Body of pancreas (tissue), 4 donors: ENCODE measurements around the gene KIF6. TPM values are rescaled to one million over a fixed set of nuclear protein-coding genes. Genes with fewer than 3 reads are reported as not detected.

Source experiments
- ATAC-seq: fragments of 150-250 bp; one replicate; pipeline ENCODE4 v1.9.1; 2016
- DNase-seq, 4 donors: peaks; one replicate each; pipeline ENCODE4 v3.0.0-alpha.2; 2019
- H3K27ac ChIP-seq, 4 donors: fragments of 200-600 bp; sonication (generic); 1 replicate in 3 of 4; 2 replicates in 1 of 4; pipeline versions ENCODE4 v1.5.1 to v1.6.1; 2016 to 2019; ENCODE audit warnings: mild to moderate bottlenecking in 1 of 4, mixed read lengths in 1 of 4, moderate library complexity in 1 of 4
- H3K27me3 ChIP-seq, 2 donors: fragments of 200-600 bp; sonication (generic); one replicate each; pipeline ENCODE4 v1.6.0; 2016; ENCODE audit warnings: mild to moderate bottlenecking in 1 of 2
- H3K36me3 ChIP-seq, 2 donors: fragments of 200-600 bp; sonication (generic); replicated peaks in 1 of 2; 2 replicates each; pipeline ENCODE4 v1.5.1; 2016; ENCODE audit warnings: low read depth in 2 of 2; ENCODE audit not compliant: insufficient read depth in 1 of 2
- H3K4me1 ChIP-seq: fragments of 200-600 bp; sonication (generic); one replicate; pipeline ENCODE4 v1.6.0; 2016
- H3K4me3 ChIP-seq, 2 donors: fragments of 200-600 bp; sonication (generic); 1 replicate in 1 of 2; 2 replicates in 1 of 2; pipeline ENCODE4 v1.5.1; 2016 to 2019
- H3K9me3 ChIP-seq, 3 donors: fragments of 200-600 bp; sonication (generic); 1 replicate in 2 of 3; 2 replicates in 1 of 3; pipeline ENCODE4 v1.5.1; 2016
- POLR2A ChIP-seq, 3 donors: fragments of 450-650 bp; IDR thresholded peaks; one replicate each; pipeline ENCODE4 v1.6.1; 2016; ENCODE audit warnings: antibody characterized with exemption in 3 of 3, mild to moderate bottlenecking in 2 of 3
- WGBS, 2 donors: methylation state at CpG; one replicate each; pipeline ENCODE4 v1.1.5; 2017; 5-methylcytosine and 5-hydroxymethylcytosine counted together
- intact Hi-C: fragments of 100-400 bp; cut with DNase I; formaldehyde crosslinking; loops from one replicate; pipeline ENCODE4 v1.15.1; 2023
- total RNA-seq, 2 donors: library from RNA; depleted of rRNA; stranded (reverse); fragments of >200 nt; gene quantifications; one replicate each; pipeline ENCODE4 v1.1.0, GENCODE V29; 2016
- TF ChIP-seq, protein P1 (sequence below), 7 experiments: fragments of 450-650 bp in 4 of 7; fragments of 200-600 bp in 3 of 7; sonication (generic) in 3 of 7; IDR thresholded peaks; one replicate each; pipeline ENCODE4 v1.5.1; 2016 to 2019; ENCODE audit warnings: antibody characterized with exemption in 7 of 7

KIF6 gene
- total RNA-seq, 2 donors from 2014 or later = not detected

DNA sequence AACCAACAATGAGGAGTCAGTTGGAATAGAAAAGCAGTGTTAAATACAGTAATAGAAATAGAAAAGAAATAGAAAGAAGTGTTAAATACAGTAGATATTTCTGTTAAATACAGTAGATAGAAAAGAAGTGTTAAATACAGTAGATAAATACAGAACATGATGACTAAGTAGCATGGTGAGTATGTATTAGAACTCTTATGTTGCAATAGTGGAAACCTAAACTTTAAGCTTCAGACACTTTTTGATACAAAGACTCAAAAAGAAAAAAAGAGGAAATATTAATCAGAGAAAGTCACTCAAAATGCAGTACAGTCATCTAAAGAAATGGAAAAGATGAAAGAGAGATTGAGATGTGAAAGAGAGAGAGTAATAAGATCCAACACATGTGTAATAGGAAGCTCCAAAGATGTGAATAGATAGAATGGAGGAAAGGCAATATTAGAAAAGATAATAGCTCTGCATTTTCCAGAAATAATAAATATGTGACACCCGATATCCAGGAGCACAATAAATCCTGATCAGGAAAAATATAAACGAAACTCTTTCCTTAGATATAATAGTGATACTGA, 271.2 kb downstream of the KIF6 start:
- H3K27ac ChIP-seq = no peak overlapping the region
- H3K4me3 ChIP-seq = no peak overlapping the region
- H3K27me3 ChIP-seq = no peaks in the 10 kb centered on the region
- no peak for ATAC-seq
- 92 to 94% methylated on average over 2 of the region's 2 CpGs for WGBS, 2 donors
- DNase-seq = no peak
- H3K4me1 ChIP-seq = no peaks in the 10 kb centered on the region
- intact Hi-C loops = no loop called here
- TF ChIP-seq, protein P1, sequence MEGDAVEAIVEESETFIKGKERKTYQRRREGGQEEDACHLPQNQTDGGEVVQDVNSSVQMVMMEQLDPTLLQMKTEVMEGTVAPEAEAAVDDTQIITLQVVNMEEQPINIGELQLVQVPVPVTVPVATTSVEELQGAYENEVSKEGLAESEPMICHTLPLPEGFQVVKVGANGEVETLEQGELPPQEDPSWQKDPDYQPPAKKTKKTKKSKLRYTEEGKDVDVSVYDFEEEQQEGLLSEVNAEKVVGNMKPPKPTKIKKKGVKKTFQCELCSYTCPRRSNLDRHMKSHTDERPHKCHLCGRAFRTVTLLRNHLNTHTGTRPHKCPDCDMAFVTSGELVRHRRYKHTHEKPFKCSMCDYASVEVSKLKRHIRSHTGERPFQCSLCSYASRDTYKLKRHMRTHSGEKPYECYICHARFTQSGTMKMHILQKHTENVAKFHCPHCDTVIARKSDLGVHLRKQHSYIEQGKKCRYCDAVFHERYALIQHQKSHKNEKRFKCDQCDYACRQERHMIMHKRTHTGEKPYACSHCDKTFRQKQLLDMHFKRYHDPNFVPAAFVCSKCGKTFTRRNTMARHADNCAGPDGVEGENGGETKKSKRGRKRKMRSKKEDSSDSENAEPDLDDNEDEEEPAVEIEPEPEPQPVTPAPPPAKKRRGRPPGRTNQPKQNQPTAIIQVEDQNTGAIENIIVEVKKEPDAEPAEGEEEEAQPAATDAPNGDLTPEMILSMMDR (IDR thresholded peaks at IDR 0.05) = no peak
- no peak for TF ChIP-seq POLR2A (IDR thresholded peaks at IDR 0.05)
- H3K9me3 ChIP-seq = no peaks in the 10 kb centered on the region
- H3K36me3 ChIP-seq = no peaks in the 10 kb centered on the region

DNA sequence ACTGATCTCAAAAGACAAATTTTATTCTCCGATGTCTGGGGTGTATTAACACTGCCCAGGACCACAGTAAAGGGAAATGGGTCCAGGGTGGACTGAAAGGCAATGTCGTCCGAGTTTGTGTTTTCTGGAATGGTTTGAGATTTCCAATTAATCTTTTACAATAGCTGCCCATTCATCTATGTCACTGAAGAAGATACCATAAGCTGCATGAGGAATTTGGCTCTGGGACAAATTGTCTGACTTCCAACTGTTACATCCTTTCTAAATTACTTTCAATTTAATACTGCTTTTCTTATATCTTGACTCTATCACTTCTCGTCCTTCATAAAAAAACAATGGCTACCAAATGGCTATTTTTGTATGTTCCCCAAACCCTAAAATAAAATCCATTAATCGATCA, 272.0 kb downstream of the KIF6 start:
- Histone ChIP-seq H3K4me3 (no peak overlapping the region), H3K27me3 (no peaks in the 10 kb centered on the region), H3K4me1 (no peaks in the 10 kb centered on the region), H3K36me3 (no peaks in the 10 kb centered on the region), H3K27ac (no peak overlapping the region), H3K9me3 (no peaks in the 10 kb centered on the region)
- intact Hi-C loops = no loop called here
- TF ChIP-seq, protein P1 (IDR thresholded peaks at IDR 0.05) = no peak
- no peak for ATAC-seq
- no peak for DNase-seq
- WGBS, 2 donors = 50 to 51% methylated on average over 5 of the region's 5 CpGs

DNA sequence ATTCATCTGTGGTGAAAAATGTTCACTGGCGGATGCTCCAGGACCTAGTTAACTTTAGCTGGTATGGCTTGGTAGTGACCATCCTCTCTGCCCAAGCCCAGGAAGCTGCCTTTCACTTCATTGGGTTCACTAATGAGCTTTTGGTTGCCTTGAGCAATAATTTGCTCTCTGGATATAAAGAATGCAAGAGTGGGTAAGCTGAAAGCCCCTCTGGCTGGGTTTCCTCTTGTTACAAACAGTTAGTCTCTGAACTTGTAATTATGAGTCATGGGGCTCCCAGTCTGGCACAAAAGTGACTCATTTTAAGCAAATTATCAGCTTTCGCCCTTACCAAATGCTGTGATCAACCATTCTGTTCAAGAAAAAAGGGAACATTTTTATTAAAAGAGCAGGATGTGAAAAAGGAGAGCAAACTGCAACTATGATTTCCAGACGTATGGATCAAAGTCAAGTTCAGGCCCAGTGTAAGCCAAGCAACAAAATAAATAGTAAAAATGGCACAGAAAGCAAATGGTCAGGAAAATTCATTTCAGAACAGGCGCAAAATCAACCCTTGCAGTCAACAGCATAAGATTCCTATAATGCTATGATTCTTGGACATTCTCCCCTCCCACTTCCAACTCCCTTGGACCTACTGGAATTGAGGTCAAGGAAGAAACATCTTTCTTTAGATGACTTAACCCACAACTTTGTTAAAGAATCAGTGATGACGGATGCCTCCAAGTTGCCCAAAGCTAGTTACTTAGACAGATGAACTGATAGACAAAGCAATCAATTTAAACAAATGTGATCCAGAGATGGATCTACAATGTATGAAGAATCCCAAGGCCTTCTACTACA, 272.7 kb downstream of the KIF6 start:
- WGBS, 2 donors = 85 to 90% methylated on average over 5 of the region's 5 CpGs
- TF ChIP-seq, protein P1 (IDR thresholded peaks at IDR 0.05) = no peak
- TF ChIP-seq POLR2A (IDR thresholded peaks at IDR 0.05) = no peak

DNA sequence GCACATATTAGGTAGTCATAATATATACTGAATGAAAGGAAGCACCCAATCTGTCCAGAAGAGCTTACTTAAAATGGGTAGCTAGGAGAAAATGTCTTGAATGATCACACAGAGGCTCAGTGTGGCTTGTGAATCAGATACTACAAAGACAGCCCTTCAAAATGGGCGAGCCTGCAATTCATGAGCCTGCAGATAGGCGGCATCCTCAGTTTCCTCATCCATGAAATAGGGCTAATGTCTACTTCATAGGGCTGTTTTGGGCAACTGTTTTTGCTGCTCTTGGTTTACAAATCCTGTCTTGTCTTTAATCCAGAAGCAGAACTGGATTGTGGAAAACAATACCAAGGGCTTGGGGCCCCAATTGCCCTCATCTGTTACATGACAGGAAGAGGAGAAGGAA, 273.4 kb downstream of the KIF6 start:
- H3K9me3 ChIP-seq = no peaks in the 10 kb centered on the region
- no peak for TF ChIP-seq POLR2A (IDR thresholded peaks at IDR 0.05)
- TF ChIP-seq, protein P1 (IDR thresholded peaks at IDR 0.05) = peak in 1 of 7 experiments; percentile 13
- H3K27ac ChIP-seq = no peak overlapping the region
- DNase-seq = no peak
- no peaks in the 10 kb centered on the region for H3K36me3 ChIP-seq
- intact Hi-C loops = no loop called here
- WGBS, 2 donors = 77 to 80% methylated on average over 2 of the region's 2 CpGs
- H3K4me3 ChIP-seq = no peak overlapping the region
- H3K27me3 ChIP-seq = no peaks in the 10 kb centered on the region
- H3K4me1 ChIP-seq = no peaks in the 10 kb centered on the region
- no peak for ATAC-seq

More for the DNA sequence above, 272.7 kb downstream of the KIF6 start:
- no peaks in the 10 kb centered on the region for H3K27me3 ChIP-seq
- no peaks in the 10 kb centered on the region for H3K4me1 ChIP-seq
- intact Hi-C loops = no loop called here
- ATAC-seq (no peak), DNase-seq (no peak)
- H3K4me3 ChIP-seq = no peak overlapping the region
- no peaks in the 10 kb centered on the region for H3K36me3 ChIP-seq
- H3K9me3 ChIP-seq = no peaks in the 10 kb centered on the region
- no peak overlapping the region for H3K27ac ChIP-seq
